GM12865 (cell line): ENCODE measurements around the gene DAPL1.

Source experiments
- DNase-seq: peaks from one replicate; pipeline ENCODE4 v3.0.0; 2010; ENCODE audit warnings: low read depth
- H3K4me3 ChIP-seq: 2 replicates; pipeline ENCODE4 v1.5.1; 2011; ENCODE audit warnings: mild to moderate bottlenecking, low read depth, low read length, control low read depth
- TF ChIP-seq, protein P1 (sequence below): IDR thresholded peaks from 2 replicates; pipeline ENCODE4 v1.5.1; 2011; ENCODE audit warnings: low read length, control low read depth, low read depth, inconsistent platforms; ENCODE audit not compliant: insufficient read depth; ENCODE audit errors: missing control alignments

Gene DAPL1, protein sequence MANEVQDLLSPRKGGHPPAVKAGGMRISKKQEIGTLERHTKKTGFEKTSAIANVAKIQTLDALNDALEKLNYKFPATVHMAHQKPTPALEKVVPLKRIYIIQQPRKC

DNA sequence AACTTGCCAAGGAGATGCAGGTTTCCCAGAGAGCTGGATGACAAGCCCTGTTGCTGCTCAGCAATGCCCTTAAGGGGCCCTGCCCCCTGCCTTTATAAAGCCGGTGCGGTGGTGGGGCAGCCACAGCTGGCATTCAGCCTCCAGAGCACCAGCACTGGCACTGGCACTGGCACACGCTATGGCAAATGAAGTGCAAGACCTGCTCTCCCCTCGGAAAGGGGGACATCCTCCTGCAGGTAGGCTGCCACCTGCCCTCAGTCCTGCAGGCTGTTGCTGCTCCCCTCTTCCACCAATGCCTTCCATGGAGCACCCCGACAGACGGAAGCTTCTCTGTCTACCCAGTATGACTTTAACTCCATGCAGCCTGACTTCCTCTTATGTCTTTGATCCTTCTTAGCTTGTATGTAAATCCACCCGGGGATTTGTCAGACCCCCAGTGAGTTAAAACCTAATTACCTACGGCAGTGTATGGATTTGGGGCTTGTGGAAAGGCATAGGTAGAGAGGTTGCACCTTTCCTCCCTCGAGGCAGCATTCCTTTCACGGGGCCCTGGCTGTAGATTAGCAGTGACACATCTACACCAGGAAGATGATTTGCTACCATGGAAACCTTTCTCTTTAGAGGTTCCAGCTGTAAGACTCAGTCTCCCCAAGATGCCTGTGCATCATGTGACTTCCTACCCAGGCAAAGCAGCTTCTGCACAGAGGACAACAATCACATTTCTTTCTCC, at the start of gene DAPL1:
Gene DAPL1 (plus strand): TSS at position 123 of the 730 bp plus-strand sequence. CDS start 56 bp downstream, at position 179.
- TF ChIP-seq, protein P1, sequence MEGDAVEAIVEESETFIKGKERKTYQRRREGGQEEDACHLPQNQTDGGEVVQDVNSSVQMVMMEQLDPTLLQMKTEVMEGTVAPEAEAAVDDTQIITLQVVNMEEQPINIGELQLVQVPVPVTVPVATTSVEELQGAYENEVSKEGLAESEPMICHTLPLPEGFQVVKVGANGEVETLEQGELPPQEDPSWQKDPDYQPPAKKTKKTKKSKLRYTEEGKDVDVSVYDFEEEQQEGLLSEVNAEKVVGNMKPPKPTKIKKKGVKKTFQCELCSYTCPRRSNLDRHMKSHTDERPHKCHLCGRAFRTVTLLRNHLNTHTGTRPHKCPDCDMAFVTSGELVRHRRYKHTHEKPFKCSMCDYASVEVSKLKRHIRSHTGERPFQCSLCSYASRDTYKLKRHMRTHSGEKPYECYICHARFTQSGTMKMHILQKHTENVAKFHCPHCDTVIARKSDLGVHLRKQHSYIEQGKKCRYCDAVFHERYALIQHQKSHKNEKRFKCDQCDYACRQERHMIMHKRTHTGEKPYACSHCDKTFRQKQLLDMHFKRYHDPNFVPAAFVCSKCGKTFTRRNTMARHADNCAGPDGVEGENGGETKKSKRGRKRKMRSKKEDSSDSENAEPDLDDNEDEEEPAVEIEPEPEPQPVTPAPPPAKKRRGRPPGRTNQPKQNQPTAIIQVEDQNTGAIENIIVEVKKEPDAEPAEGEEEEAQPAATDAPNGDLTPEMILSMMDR: no peak
- DNase-seq: no peak
- H3K4me3 ChIP-seq: no peak within 1 kb of the TSS

DNA sequence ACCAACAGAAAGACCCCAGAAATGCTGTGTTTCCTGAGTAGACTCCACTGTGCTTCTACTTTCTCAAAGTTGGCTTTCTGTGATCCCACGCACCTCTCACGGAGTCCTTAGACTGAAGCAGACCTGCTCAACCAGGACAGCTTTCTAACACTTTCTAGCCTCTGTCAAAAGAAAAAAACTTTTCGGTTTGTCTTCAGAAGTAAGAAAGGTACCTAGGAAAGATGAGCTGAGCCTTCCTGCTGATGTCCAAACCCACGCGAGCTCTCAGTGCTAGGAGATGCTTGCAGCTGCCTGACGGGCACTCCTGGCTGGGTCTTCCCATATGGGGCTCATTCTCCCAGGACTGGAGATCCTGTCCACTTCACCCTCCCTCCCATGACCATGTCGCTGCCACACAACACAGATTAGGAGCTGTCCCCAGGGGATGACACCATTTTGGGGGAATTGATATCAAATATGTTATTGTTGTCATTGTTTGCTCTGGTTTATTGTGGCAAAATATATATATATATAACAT, 49.2 kb upstream of the DAPL1 start:
- no peak overlapping the region for H3K4me3 ChIP-seq
- TF ChIP-seq, protein P1: no peak
- DNase-seq: no peak

DNA sequence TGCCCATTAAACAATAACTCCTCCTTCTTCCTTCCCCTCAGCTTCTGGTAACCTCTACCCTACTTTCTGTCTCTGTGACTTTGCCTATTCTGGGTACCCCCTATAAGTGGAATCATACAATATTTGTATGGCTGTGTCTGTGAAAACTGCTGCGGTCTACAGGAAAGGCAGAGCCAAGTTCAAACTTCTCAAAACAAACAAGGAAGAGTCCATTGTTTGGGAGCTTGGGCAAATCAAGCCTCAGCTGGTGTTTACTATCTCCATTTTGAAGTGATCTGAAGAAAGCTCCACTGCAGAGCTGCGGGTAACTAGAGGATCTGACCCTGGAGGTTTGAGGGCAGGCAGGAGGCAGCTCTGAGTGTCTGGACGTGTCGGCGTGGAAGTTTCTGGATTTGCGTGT, 48.6 kb upstream of the DAPL1 start:
- H3K4me3 ChIP-seq: no peak overlapping the region
- DNase-seq: no peak
- TF ChIP-seq, protein P1: no peak

DNA sequence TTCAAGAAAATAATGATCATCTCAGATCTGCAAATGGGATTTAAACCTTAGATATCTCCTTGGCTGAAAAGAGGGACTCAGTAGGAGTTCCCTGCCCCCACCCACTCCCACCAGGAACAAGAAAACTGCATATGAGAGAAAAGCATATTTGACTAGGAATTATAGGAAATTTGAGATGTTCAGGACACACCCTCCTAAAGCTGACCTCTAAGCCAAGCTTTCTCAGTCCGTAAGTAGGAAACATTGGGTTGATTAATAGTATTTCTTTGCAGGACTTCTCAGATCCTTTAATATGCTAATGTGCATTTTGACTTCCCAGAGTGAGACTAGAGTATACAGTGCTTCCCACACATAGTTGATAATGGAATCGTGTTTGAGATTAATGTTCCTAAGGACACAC, 47.8 kb upstream of the DAPL1 start:
- H3K4me3 ChIP-seq: no peak overlapping the region
- TF ChIP-seq, protein P1: no peak
- no peak for DNase-seq

DNA sequence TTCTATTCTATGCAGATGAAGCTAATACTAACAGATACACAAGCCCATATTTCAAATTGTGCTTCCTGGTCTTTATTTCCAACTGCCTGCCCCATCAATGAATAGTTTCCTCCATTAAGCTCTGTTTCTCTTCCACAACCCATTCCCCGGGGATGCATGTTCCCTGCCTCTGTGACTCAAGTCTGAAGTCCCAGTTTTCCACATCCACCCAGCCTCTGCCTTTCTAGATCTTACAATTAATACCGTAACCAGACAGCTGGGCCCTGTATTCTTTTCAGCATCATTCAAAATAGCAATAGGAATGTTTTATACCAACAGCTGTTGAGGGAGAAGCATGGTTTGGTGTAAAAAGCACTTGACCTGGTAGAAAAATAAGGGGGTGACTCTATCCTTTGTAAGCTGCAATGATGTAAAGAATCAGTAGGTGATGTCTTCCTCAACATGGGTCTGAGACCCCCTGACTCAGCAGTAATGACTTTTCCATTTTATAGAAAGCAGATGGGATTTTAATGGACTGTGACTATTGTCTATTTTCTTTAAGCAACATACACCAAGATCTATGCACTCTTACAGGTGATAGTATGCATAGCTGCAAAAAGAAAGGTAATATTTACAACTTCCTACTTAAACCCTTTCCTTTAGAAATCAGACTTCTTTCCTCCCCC, 46.1 kb upstream of the DAPL1 start:
- TF ChIP-seq, protein P1: no peak
- DNase-seq: no peak
- no peak overlapping the region for H3K4me3 ChIP-seq

DNA sequence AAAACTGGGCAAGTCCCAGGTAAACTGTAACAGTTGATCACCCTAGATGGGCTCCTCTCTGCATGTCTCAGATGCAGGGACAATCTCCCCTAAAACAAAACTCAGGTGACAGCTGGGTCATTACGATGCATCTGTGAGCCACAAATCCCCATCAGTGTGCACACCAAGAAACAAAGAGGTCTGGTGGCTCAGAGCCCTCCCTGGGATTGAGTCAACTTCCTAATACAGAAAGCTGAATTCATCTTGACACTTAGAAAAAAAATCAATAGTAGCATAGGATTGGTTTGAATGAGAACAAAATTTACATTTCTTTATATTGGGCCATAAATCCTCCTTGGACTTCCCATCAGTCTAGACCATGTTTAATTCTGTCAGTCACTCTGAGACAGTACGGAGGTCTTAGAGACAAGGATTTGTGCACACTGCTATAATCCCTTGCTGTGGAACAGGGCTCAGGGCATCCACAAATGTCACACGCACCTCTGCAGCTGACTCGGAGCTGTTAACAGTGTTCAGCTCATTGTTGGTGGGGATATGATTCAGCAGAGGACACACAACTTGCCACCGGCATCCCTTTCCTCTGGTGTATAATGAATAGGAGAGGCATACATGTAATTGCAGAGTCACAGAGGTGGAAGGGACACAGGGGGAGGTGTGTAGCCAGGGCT, 44.5 kb upstream of the DAPL1 start:
- DNase-seq: no peak

More for the DNA sequence above, 44.5 kb upstream of the DAPL1 start:
- H3K4me3 ChIP-seq: no peak overlapping the region
- TF ChIP-seq, protein P1: no peak
